Measurements from ENCODE around the gene CAPS.
"Not testable (repeated sequence)": the region's sequence is repeated elsewhere in the genome, so short reads cannot be mapped to it uniquely, and the experiment has no call there.

The CAPS gene

GRCh38 chr19:5913739-5914357 lies at the start of gene CAPS:
Gene CAPS, plus strand, starts transcription at chr19:5914254. Its CDS starts 153 bp downstream, at chr19:5914407.
- no peak for DNase-seq (ENCODE audit: low read depth)

GRCh38 chr19:5864725-5865486 lies 49.1 kb upstream of the CAPS start:
- no peak for DNase-seq (ENCODE audit: low read depth)

- no peak for DNase-seq (ENCODE audit: low read depth)
These were observed 48.3 kb upstream of the CAPS start for GRCh38 chr19:5865772-5866171.

- DNase-seq (ENCODE audit: low read depth), result no peak
These were observed 46.6 kb upstream of the CAPS start for GRCh38 chr19:5867201-5868136.

GRCh38 chr19:5870986-5871394 lies 43.1 kb upstream of the CAPS start:
- DNase-seq (ENCODE audit: low read depth), result no peak

GRCh38 chr19:5873617-5874199 lies 40.3 kb upstream of the CAPS start:
- DNase-seq (ENCODE audit: low read depth), result no peak

GRCh38 chr19:5874496-5874895 lies 39.6 kb upstream of the CAPS start:
- not testable (repeated sequence) for DNase-seq (ENCODE audit: low read depth)

- DNase-seq (ENCODE audit: low read depth), result no peak
These were observed 36.6 kb upstream of the CAPS start for GRCh38 chr19:5877427-5877826.

- DNase-seq (ENCODE audit: low read depth), result no peak
These were observed 36.2 kb upstream of the CAPS start for GRCh38 chr19:5877882-5878281.

- DNase-seq (ENCODE audit: low read depth), result no peak
These were observed 33.9 kb upstream of the CAPS start for GRCh38 chr19:5880196-5880595.

GRCh38 chr19:5880604-5881078 lies 33.4 kb upstream of the CAPS start:
- DNase-seq (ENCODE audit: low read depth), result no peak

GRCh38 chr19:5881543-5882299 lies 32.3 kb upstream of the CAPS start:
- DNase-seq (ENCODE audit: low read depth), result no peak

- no peak for DNase-seq (ENCODE audit: low read depth)
These were observed 31.6 kb upstream of the CAPS start for GRCh38 chr19:5882421-5882968.

- DNase-seq (ENCODE audit: low read depth), result not testable (repeated sequence)
These were observed 30.7 kb upstream of the CAPS start for GRCh38 chr19:5883157-5883873.

GRCh38 chr19:5884065-5884811 lies 29.8 kb upstream of the CAPS start:
- DNase-seq (ENCODE audit: low read depth), result not testable (repeated sequence)

GRCh38 chr19:5889288-5889971 lies 24.6 kb upstream of the CAPS start:
- DNase-seq (ENCODE audit: low read depth), result no peak

- DNase-seq (ENCODE audit: low read depth), result no peak
These were observed 24.0 kb upstream of the CAPS start for GRCh38 chr19:5890099-5890498.

GRCh38 chr19:5891572-5891937 lies 22.5 kb upstream of the CAPS start:
- DNase-seq (ENCODE audit: low read depth), result no peak

All from stimulated activated CD8-positive, alpha-beta memory T cell treated with anti-CD3 and anti-CD28 coated beads, Interleukin-12 subunit alpha, Interleukin-12 subunit beta, amount 100 ng/mL, for 4 hours (primary cell).